ENCODE results near the gene LETM1. TPM values are rescaled to one million over a fixed set of nuclear protein-coding genes. Genes with fewer than 3 reads are reported as not detected.
A peak's percentile ranks its signal among the peaks of the same experiment; 100 is the strongest.

The LETM1 gene
- total RNA-seq, 1 donor from 2014 or later, result 64.3 TPM

- peaks cover 42% of the 10 kb centered on the region for H3K4me1 Mint-ChIP-seq (ENCODE audit: unreplicated experiment)
- H3K9me3 Mint-ChIP-seq, result no peaks in the 10 kb centered on the region
- no peak for TF ChIP-seq CTCF (conservative IDR thresholded peaks at IDR 0.05)
- peak overlapping the region; percentile 80 for H3K27ac Mint-ChIP-seq
- H3K36me3 Mint-ChIP-seq, result peaks cover 11% of the 10 kb centered on the region
- no peaks in the 10 kb centered on the region for H3K27me3 Mint-ChIP-seq
- no peak overlapping the region for H3K4me3 Mint-ChIP-seq
- no peak for DNase-seq (ENCODE audit: extremely low spot score, unreplicated experiment)
These were observed 27.6 kb upstream of the LETM1 start for GRCh38 chr4:1883583-1883982.

DNA sequence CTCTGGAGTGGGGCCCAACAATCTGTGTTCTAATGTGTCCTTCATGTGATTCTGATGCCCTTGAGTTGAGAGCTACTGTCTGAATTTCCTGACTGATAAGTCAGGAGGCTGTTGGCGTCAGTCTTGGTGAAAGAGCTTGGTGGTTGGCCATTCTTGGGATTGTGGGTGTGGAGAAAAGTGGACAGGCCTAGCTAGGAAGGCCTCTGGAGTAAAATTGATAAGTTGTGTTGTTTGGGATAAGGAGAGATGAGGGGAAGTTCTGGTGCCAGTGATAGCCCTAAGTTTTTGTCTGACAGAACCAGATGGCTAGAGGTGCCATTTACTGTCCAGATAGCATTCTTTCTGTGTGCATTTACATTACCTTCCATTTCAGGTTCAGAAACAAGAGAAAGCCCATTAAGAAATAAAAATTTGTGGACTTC, 26.9 kb upstream of the LETM1 start:
- Mint-ChIP-seq H3K27me3 (no peaks in the 10 kb centered on the region), H3K9me3 (no peaks in the 10 kb centered on the region), H3K4me3 (no peak overlapping the region), H3K36me3 (peaks cover 12% of the 10 kb centered on the region), H3K4me1 (ENCODE audit: unreplicated experiment) (peaks cover 45% of the 10 kb centered on the region), H3K27ac (no peak overlapping the region)
- no peak for TF ChIP-seq CTCF (conservative IDR thresholded peaks at IDR 0.05)
- no peak for DNase-seq (ENCODE audit: extremely low spot score, unreplicated experiment)

DNA sequence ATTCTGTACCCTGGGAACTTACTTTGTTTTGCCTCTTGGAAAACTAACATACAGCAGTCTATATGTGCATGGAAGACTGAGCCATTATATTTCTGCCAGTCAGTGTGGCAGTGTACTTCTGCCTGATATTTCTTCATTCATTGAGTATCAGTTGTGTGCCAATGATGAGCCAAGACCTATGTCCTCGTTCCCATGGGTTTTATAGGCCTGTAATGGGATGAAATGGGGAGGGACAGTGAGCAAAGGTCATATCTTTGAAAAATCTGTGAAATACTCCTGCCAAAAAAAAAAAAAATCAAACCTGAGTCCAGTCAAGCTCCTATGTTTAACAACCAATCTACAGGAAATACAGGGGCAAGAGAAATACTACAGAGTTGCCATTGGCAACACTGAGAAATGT, 24.4 kb upstream of the LETM1 start:
- Mint-ChIP-seq H3K36me3 (peaks cover 10% of the 10 kb centered on the region), H3K27ac (peak overlapping the region; percentile 0), H3K4me1 (ENCODE audit: unreplicated experiment) (peaks cover 45% of the 10 kb centered on the region), H3K4me3 (no peak overlapping the region), H3K9me3 (no peaks in the 10 kb centered on the region), H3K27me3 (no peaks in the 10 kb centered on the region)
- DNase-seq (ENCODE audit: extremely low spot score, unreplicated experiment), result no peak
- no peak for TF ChIP-seq CTCF (conservative IDR thresholded peaks at IDR 0.05)

GRCh38 chr4:1879485-1879884, 23.5 kb upstream of the LETM1 start:
- H3K4me3 Mint-ChIP-seq, result no peak overlapping the region
- peaks cover 10% of the 10 kb centered on the region for H3K36me3 Mint-ChIP-seq
- no peak for DNase-seq (ENCODE audit: extremely low spot score, unreplicated experiment)
- H3K9me3 Mint-ChIP-seq, result no peaks in the 10 kb centered on the region
- H3K4me1 Mint-ChIP-seq (ENCODE audit: unreplicated experiment), result peaks cover 46% of the 10 kb centered on the region
- no peak for TF ChIP-seq CTCF (conservative IDR thresholded peaks at IDR 0.05)
- no peaks in the 10 kb centered on the region for H3K27me3 Mint-ChIP-seq
- peak overlapping the region; percentile 70 for H3K27ac Mint-ChIP-seq

GRCh38 chr4:1874201-1874600, 18.2 kb upstream of the LETM1 start:
- Mint-ChIP-seq H3K9me3 (no peaks in the 10 kb centered on the region), H3K4me3 (peak overlapping the region; percentile 50), H3K36me3 (peaks cover 8% of the 10 kb centered on the region), H3K4me1 (ENCODE audit: unreplicated experiment) (peaks cover 44% of the 10 kb centered on the region), H3K27ac (peak overlapping the region; percentile 64), H3K27me3 (peaks cover 3% of the 10 kb centered on the region)
- no peak for TF ChIP-seq CTCF (conservative IDR thresholded peaks at IDR 0.05)
- DNase-seq (ENCODE audit: extremely low spot score, unreplicated experiment), result no peak

GRCh38 chr4:1873776-1874175, 17.8 kb upstream of the LETM1 start:
- Mint-ChIP-seq H3K4me1 (ENCODE audit: unreplicated experiment) (peaks cover 42% of the 10 kb centered on the region), H3K9me3 (no peaks in the 10 kb centered on the region), H3K27ac (peak overlapping the region; percentile 64), H3K27me3 (peaks cover 3% of the 10 kb centered on the region), H3K36me3 (peaks cover 8% of the 10 kb centered on the region), H3K4me3 (peak overlapping the region; percentile 50)
- TF ChIP-seq CTCF (conservative IDR thresholded peaks at IDR 0.05), result no peak
- DNase-seq (ENCODE audit: extremely low spot score, unreplicated experiment), result no peak
